ENCODE data around the gene TLE3. TPM values are rescaled to one million over a fixed set of nuclear protein-coding genes. Genes with fewer than 3 reads are reported as not detected.

TLE3 gene
- total RNA-seq, 4 donors from 2014 or later: 39.1 to 275 (median 71.6) TPM

GRCh38 chr15:70017801-70018200, 79.9 kb downstream of the TLE3 start:
- DNase-seq: no peak
- 70 to 77% methylated on average over 2 of the region's 2 CpGs for WGBS, 2 donors
- no peak overlapping the region for H3K4me3 ChIP-seq (replicated peaks in 1 of 3)
- peaks cover 0 to 4% of the 10 kb centered on the region in 2 donors for H3K4me1 ChIP-seq
- no peaks in the 10 kb centered on the region for H3K9me3 ChIP-seq
- no peaks in the 10 kb centered on the region for H3K27me3 ChIP-seq
- TF ChIP-seq POLR2A (IDR thresholded peaks at IDR 0.05): no peak
- TF ChIP-seq CTCF (IDR thresholded peaks at IDR 0.05): no peak
- H3K27ac ChIP-seq: no peak overlapping the region
- no peaks in the 10 kb centered on the region for H3K36me3 ChIP-seq
- intact Hi-C loops (cut with DNase I): no loop called here

GRCh38 chr15:70017025-70017424, 80.7 kb downstream of the TLE3 start:
- no peak for DNase-seq
- intact Hi-C loops (cut with DNase I): no loop called here
- Histone ChIP-seq H3K4me3 (replicated peaks in 1 of 3) (no peak overlapping the region), H3K9me3 (no peaks in the 10 kb centered on the region), H3K27ac (no peak overlapping the region), H3K4me1 (no peaks in the 10 kb centered on the region), H3K27me3 (no peaks in the 10 kb centered on the region), H3K36me3 (no peaks in the 10 kb centered on the region)
- TF ChIP-seq POLR2A (IDR thresholded peaks at IDR 0.05) (no peak), CTCF (IDR thresholded peaks at IDR 0.05) (no peak)
- WGBS, 2 donors: 92% methylated on average over 4 of the region's 4 CpGs

GRCh38 chr15:70016511-70016994, 81.2 kb downstream of the TLE3 start:
- Histone ChIP-seq H3K27ac (no peak overlapping the region), H3K4me1 (no peaks in the 10 kb centered on the region), H3K4me3 (replicated peaks in 1 of 3) (no peak overlapping the region), H3K27me3 (no peaks in the 10 kb centered on the region), H3K9me3 (no peaks in the 10 kb centered on the region), H3K36me3 (no peaks in the 10 kb centered on the region)
- no peak for DNase-seq
- 78 to 82% methylated on average over 6 of the region's 6 CpGs for WGBS, 2 donors
- intact Hi-C loops (cut with DNase I): no loop called here
- TF ChIP-seq POLR2A (IDR thresholded peaks at IDR 0.05) (no peak), CTCF (IDR thresholded peaks at IDR 0.05) (no peak)

- intact Hi-C loops (cut with DNase I): no loop called here
- TF ChIP-seq CTCF (IDR thresholded peaks at IDR 0.05) (no peak), POLR2A (IDR thresholded peaks at IDR 0.05) (no peak)
- H3K27ac ChIP-seq: no peak overlapping the region
Measured at GRCh38 chr15:70014860-70015490, 82.7 kb downstream of the TLE3 start.

GRCh38 chr15:70014331-70014730, 83.4 kb downstream of the TLE3 start:
- Histone ChIP-seq H3K27me3 (no peaks in the 10 kb centered on the region), H3K36me3 (no peaks in the 10 kb centered on the region), H3K4me1 (peaks cover under 1 to 1% of the 10 kb centered on the region in 2 donors), H3K27ac (no peak overlapping the region), H3K9me3 (no peaks in the 10 kb centered on the region), H3K4me3 (replicated peaks in 1 of 3) (no peak overlapping the region)
- DNase-seq: no peak
- intact Hi-C loops (cut with DNase I): no loop called here
- 84 to 91% methylated on average over 6 of the region's 6 CpGs for WGBS, 2 donors
- no peak for TF ChIP-seq CTCF (IDR thresholded peaks at IDR 0.05)
- no peak for TF ChIP-seq POLR2A (IDR thresholded peaks at IDR 0.05)

More at GRCh38 chr15:70014860-70015490, 82.7 kb downstream of the TLE3 start:
- no peaks in the 10 kb centered on the region for H3K9me3 ChIP-seq
- H3K36me3 ChIP-seq: no peaks in the 10 kb centered on the region
- WGBS, 2 donors: 53 to 62% methylated on average over 7 to 9 of the region's 9 CpGs
- H3K4me3 ChIP-seq (replicated peaks in 1 of 3): no peak overlapping the region
- H3K4me1 ChIP-seq: no peaks in the 10 kb centered on the region
- no peak for DNase-seq
- H3K27me3 ChIP-seq: no peaks in the 10 kb centered on the region
